Transverse colon (tissue), 4 donors: ENCODE measurements around the gene TRIM14. TPM values are rescaled to one million over a fixed set of nuclear protein-coding genes. Genes with fewer than 3 reads are reported as not detected.

Experiments
- DNase-seq: peaks from one replicate; pipeline ENCODE4 v3.0.0-alpha.2; 2019
- H3K27ac ChIP-seq, 4 donors: fragments of 200-600 bp; sonication (generic); 2 replicates each; pipeline ENCODE4 v1.5.1; 2016 to 2018; ENCODE audit warnings: inconsistent platforms in 4 of 4
- H3K27me3 ChIP-seq: fragments of 200-600 bp; sonication (generic); 2 replicates; pipeline ENCODE4 v1.5.1; 2017; ENCODE audit warnings: inconsistent platforms
- H3K36me3 ChIP-seq, 4 donors: fragments of 200-600 bp; sonication (generic); 2 replicates each; pipeline ENCODE4 v1.5.1; 2017 to 2019; ENCODE audit warnings: inconsistent platforms in 4 of 4
- H3K4me1 ChIP-seq, 4 donors: fragments of 200-600 bp; sonication (generic); 2 replicates each; pipeline ENCODE4 v1.5.1; 2017 to 2020; ENCODE audit warnings: inconsistent platforms in 4 of 4
- H3K4me3 ChIP-seq, 4 donors: fragments of 200-600 bp; sonication (generic); 1 replicate in 1 of 4; 2 replicates in 3 of 4; pipeline versions ENCODE4 v1.5.1 to v1.6.1; 2017 to 2019; ENCODE audit warnings: inconsistent platforms in 4 of 4
- H3K9me3 ChIP-seq, 2 donors: fragments of 200-600 bp; sonication (generic); 2 replicates each; pipeline ENCODE4 v1.5.1; 2017 to 2019; ENCODE audit warnings: inconsistent platforms in 2 of 2
- CTCF ChIP-seq, 5 experiments: fragments of 200-600 bp in 3 of 5; fragments of 450-650 bp in 2 of 5; sonication (generic) in 3 of 5; IDR thresholded peaks; 1 replicate in 2 of 5; 2 replicates in 3 of 5; pipeline ENCODE4 v1.5.1; 2016 to 2017; ENCODE audit warnings: antibody characterized with exemption in 5 of 5, inconsistent platforms in 3 of 5, mild to moderate bottlenecking in 2 of 5, moderate library complexity in 1 of 5
- EP300 ChIP-seq: sonication (generic); formaldehyde crosslinking; IDR thresholded peaks from one replicate; pipeline ENCODE4 v1.6.1; 2017; ENCODE audit warnings: antibody characterized with exemption, low read depth
- POLR2A ChIP-seq: fragments of 450-650 bp; IDR thresholded peaks from one replicate; pipeline ENCODE4 v1.6.1; 2016; ENCODE audit warnings: antibody characterized with exemption, mild to moderate bottlenecking, moderate library complexity
- POLR2AphosphoS5 ChIP-seq, 3 donors: sonication (generic); formaldehyde crosslinking; IDR thresholded peaks; one replicate each; pipeline ENCODE4 v1.6.1; 2016; ENCODE audit warnings: antibody characterized with exemption in 3 of 3
- WGBS, 2 donors: methylation state at CpG; one replicate each; pipeline ENCODE4 v1.1.5; 2018; ENCODE audit warnings: low coverage in 1 of 2; 5-methylcytosine and 5-hydroxymethylcytosine counted together
- in situ Hi-C, 4 donors: fragments of 200-750 bp; cut with MboI; loops; one replicate each; pipeline versions ENCODE4 v1.15.0 to v1.15.1; 2017; ENCODE audit warnings: low sequenced_read_pairs in 3 of 4, low pct_ligation_motif_present in 1 of 4, low pct_unique_long_range_greater_than_20kb in 1 of 4
- intact Hi-C: fragments of 100-400 bp; cut with DNase I; formaldehyde crosslinking; loops from one replicate; pipeline ENCODE4 v1.15.1; 2023; ENCODE audit warnings: low total_unique reads
- total RNA-seq, 4 donors: library from RNA; depleted of rRNA; stranded (reverse); fragments of >200 nt; gene quantifications; one replicate each; pipeline ENCODE4 v1.1.0, GENCODE V29; 2016

Gene TRIM14
- total RNA-seq, 4 donors from 2014 or later: 28.7 to 58.7 (median 53.8) TPM

DNA sequence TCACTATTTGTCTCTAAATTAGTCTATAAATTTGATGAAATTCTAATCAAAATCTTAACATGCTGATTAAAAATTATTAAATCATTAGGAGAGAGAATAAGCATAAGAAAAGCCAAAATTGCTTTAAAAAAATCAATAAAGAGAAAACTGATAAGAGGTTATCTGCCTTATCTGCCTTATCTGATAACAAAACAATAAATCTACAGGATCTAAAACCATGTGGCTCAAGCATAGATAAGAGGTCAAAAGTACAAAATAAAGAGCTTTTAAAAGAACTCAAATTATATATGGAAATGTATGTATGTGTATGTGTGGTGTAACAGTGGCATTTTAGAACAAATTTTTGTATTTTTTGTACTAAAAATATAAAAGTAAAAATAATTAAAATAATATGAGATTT is 18.6 kb downstream of the TRIM14 start:
- no peaks in the 10 kb centered on the region for H3K9me3 ChIP-seq
- H3K27me3 ChIP-seq: no peaks in the 10 kb centered on the region
- in situ Hi-C loops (no loop called here), intact Hi-C loops (no loop called here)
- peaks cover 0 to 5% (median 0%) of the 10 kb centered on the region in 4 donors for H3K36me3 ChIP-seq
- no peak for DNase-seq
- H3K4me1 ChIP-seq: peaks cover 3 to 28% (median 11%) of the 10 kb centered on the region in 4 donors
- no peak overlapping the region for H3K4me3 ChIP-seq
- no peak for TF ChIP-seq POLR2A
- no peak for TF ChIP-seq CTCF (IDR thresholded peaks at IDR 0.05)
- TF ChIP-seq EP300: no peak
- TF ChIP-seq POLR2AphosphoS5 (IDR thresholded peaks at IDR 0.05): no peak
- H3K27ac ChIP-seq: peak overlapping the region in 2 of 4 donors; percentile 22 to 39

- H3K9me3 ChIP-seq: no peaks in the 10 kb centered on the region
- H3K27me3 ChIP-seq: no peaks in the 10 kb centered on the region
- H3K36me3 ChIP-seq: no peaks in the 10 kb centered on the region
- peak; percentile 8 for DNase-seq
- peaks cover 3 to 28% (median 11%) of the 10 kb centered on the region in 4 donors for H3K4me1 ChIP-seq
- no peak overlapping the region for H3K4me3 ChIP-seq
- in situ Hi-C loops (loop anchor here in 2 of 4 donors (25.0 kb wide), 2 partner anchors 113 to 162 kb away; partner anchors contain the start of genes ANP32B (in 1 of the 2) and TBC1D2 (in 1 of the 2)), intact Hi-C loops (no loop called here)
- WGBS, 2 donors: 40 to 50% methylated on average over 5 of the region's 5 CpGs
- TF ChIP-seq CTCF (IDR thresholded peaks at IDR 0.05): no peak
- TF ChIP-seq EP300: no peak
- TF ChIP-seq POLR2AphosphoS5 (IDR thresholded peaks at IDR 0.05): no peak
- no peak for TF ChIP-seq POLR2A
- H3K27ac ChIP-seq: peak overlapping the region in 1 of 4 donors; percentile 39
Observed at GRCh38 chr9:98099898-98100297, 19.1 kb downstream of the TRIM14 start.

- H3K36me3 ChIP-seq: no peaks in the 10 kb centered on the region
- peaks cover 3 to 28% (median 12%) of the 10 kb centered on the region in 4 donors for H3K4me1 ChIP-seq
- WGBS, 2 donors: 85% methylated on average over 2 of the region's 2 CpGs; no CpG with 5 or more reads in 1 of the 2 donors
- no peaks in the 10 kb centered on the region for H3K9me3 ChIP-seq
- peak; percentile 1 for DNase-seq
- in situ Hi-C loops (loop anchor here in 2 of 4 donors (25.0 kb wide), 2 partner anchors 112 to 163 kb away; partner anchors contain the start of genes ANP32B (in 1 of the 2) and TBC1D2 (in 1 of the 2)), intact Hi-C loops (no loop called here)
- no peak overlapping the region for H3K4me3 ChIP-seq
- TF ChIP-seq CTCF (IDR thresholded peaks at IDR 0.05) (no peak), POLR2AphosphoS5 (IDR thresholded peaks at IDR 0.05) (no peak), EP300 (no peak), POLR2A (no peak)
- peak overlapping the region in 1 of 4 donors; percentile 3 for H3K27ac ChIP-seq
- H3K27me3 ChIP-seq: no peaks in the 10 kb centered on the region
Observed at GRCh38 chr9:98099346-98099745, 19.7 kb downstream of the TRIM14 start.

- Histone ChIP-seq H3K4me3 (no peak overlapping the region), H3K4me1 (peaks cover 3 to 28% (median 14%) of the 10 kb centered on the region in 4 donors), H3K27ac (no peak overlapping the region), H3K27me3 (no peaks in the 10 kb centered on the region), H3K36me3 (no peaks in the 10 kb centered on the region), H3K9me3 (no peaks in the 10 kb centered on the region)
- TF ChIP-seq CTCF (IDR thresholded peaks at IDR 0.05) (no peak), POLR2AphosphoS5 (IDR thresholded peaks at IDR 0.05) (no peak), EP300 (no peak)
- peak; percentile 6 for DNase-seq
- intact Hi-C loops (no loop called here), in situ Hi-C loops (loop anchor here in 2 of 4 donors (25.0 kb wide), 2 partner anchors 111 to 164 kb away; partner anchors contain the start of genes ANP32B (in 1 of the 2) and TBC1D2 (in 1 of the 2))
- WGBS, 2 donors: 27 to 58% methylated on average over 4 of the region's 4 CpGs
Observed at GRCh38 chr9:98097836-98098235, 21.2 kb downstream of the TRIM14 start.
